Measurements from ENCODE around the gene SNRNP40. TPM values are rescaled to one million over a fixed set of nuclear protein-coding genes. Genes with fewer than 3 reads are reported as not detected.

SNRNP40 gene
- total RNA-seq, 1 experiment from 2014 or later: 103 TPM

- H3K9me3 Mint-ChIP-seq: no peaks in the 10 kb centered on the region
- CTCF ChIA-PET: interaction anchor here (0.7 to 6.3 kb wide), 5 partner anchors 10 to 118 kb away, joined by 3 to 59 read pairs (median 6); no protein-coding TSS in a partner anchor
- POLR2A ChIA-PET: interaction anchor here (0.7 kb wide), 1 partner anchor 12 kb away, joined by 4 read pairs; no protein-coding TSS in a partner anchor
- peaks cover 20% of the 10 kb centered on the region for H3K4me1 Mint-ChIP-seq
- peak; percentile 91 for ATAC-seq
- no peaks in the 10 kb centered on the region for H3K27me3 Mint-ChIP-seq (ENCODE audit: low read depth)
- peak; percentile 86 for DNase-seq (ENCODE audit: low spot score)
- H3K36me3 Mint-ChIP-seq: no peaks in the 10 kb centered on the region
- no peak overlapping the region for H3K27ac Mint-ChIP-seq
- TF ChIP-seq USF2 (CRISPR knock-in tag; IDR thresholded peaks at IDR 0.05) (0 out of 2 replicates have a peak, but pooled peaks have one; percentile 18), GTF2I (CRISPR knock-in tag; conservative IDR thresholded peaks at IDR 0.05) (peak; percentile 64), ZNF423 (CRISPR knock-in tag; IDR thresholded peaks at IDR 0.05) (no peak)
- H3K4me3 Mint-ChIP-seq: no peak overlapping the region
Observed at GRCh38 chr1:31214316-31215064, 82.1 kb downstream of the SNRNP40 start.

Other genes starting within 250 kb of the SNRNP40 start
- 142 to 151 TPM (median 147 TPM) in 3 replicates for gene PUM1, start 231.1 kb downstream of the SNRNP40 start, total RNA-seq (2021)
- gene NKAIN1, start 56.9 kb downstream of the SNRNP40 start, total RNA-seq (2021): 34.0 to 36.8 TPM (median 35.3 TPM) in 3 replicates
- gene ZCCHC17, start 244 bp upstream of the SNRNP40 start, total RNA-seq (2021): 40.6 to 42.0 TPM (median 40.7 TPM) in 3 replicates
- gene FABP3, start 76.3 kb upstream of the SNRNP40 start, total RNA-seq (2021): 18.0 to 25.0 TPM (median 19.0 TPM) in 3 replicates
- gene SERINC2, start 116.4 kb upstream of the SNRNP40 start, total RNA-seq (2021): 26.0 to 27.8 TPM (median 27.6 TPM) in 3 replicates

All from WTC11 (cell line).